Suprapubic skin (tissue), 4 donors: ENCODE results near the gene GOLGA2. TPM values are rescaled to one million over a fixed set of nuclear protein-coding genes. Genes with fewer than 3 reads are reported as not detected.
"Not testable (repeated sequence)": the region's sequence is repeated elsewhere in the genome, so short reads cannot be mapped to it uniquely, and the experiment has no call there.

Experiments
- DNase-seq, 2 donors: peaks; one replicate each; pipeline ENCODE4 v3.0.0-alpha.2; 2019; ENCODE audit warnings: low spot score in 2 of 2
- H3K27ac ChIP-seq: fragments of 200-600 bp; sonication (generic); one replicate; pipeline ENCODE4 v1.5.1; 2019
- H3K27me3 ChIP-seq: fragments of 200-600 bp; sonication (generic); one replicate; pipeline ENCODE4 v1.5.1; 2019
- H3K36me3 ChIP-seq: fragments of 200-600 bp; sonication (generic); one replicate; pipeline ENCODE4 v1.5.1; 2019
- H3K4me1 ChIP-seq: fragments of 200-600 bp; sonication (generic); one replicate; pipeline ENCODE4 v1.5.1; 2019
- H3K4me3 ChIP-seq: fragments of 200-600 bp; sonication (generic); one replicate; pipeline ENCODE4 v1.5.1; 2019; ENCODE audit warnings: mild to moderate bottlenecking
- H3K9me3 ChIP-seq: fragments of 200-600 bp; sonication (generic); one replicate; pipeline ENCODE4 v1.5.1; 2019
- CTCF ChIP-seq, 2 donors: fragments of 200-600 bp in 1 of 2; fragments of 450-650 bp in 1 of 2; sonication (generic) in 1 of 2; IDR thresholded peaks; one replicate each; pipeline ENCODE4 v1.5.1; 2016 to 2019; ENCODE audit warnings: antibody characterized with exemption in 2 of 2, mild to moderate bottlenecking in 1 of 2, moderate library complexity in 1 of 2
- EP300 ChIP-seq: sonication (generic); formaldehyde crosslinking; IDR thresholded peaks from one replicate; pipeline ENCODE4 v1.6.1; 2017; ENCODE audit warnings: antibody characterized with exemption
- POLR2A ChIP-seq, 2 donors: fragments of 450-650 bp; IDR thresholded peaks; one replicate each; pipeline ENCODE4 v1.6.1; 2017; ENCODE audit warnings: antibody characterized with exemption in 2 of 2, mild to moderate bottlenecking in 2 of 2, moderate library complexity in 2 of 2
- POLR2AphosphoS5 ChIP-seq, 3 donors: sonication (generic); formaldehyde crosslinking; IDR thresholded peaks; one replicate each; pipeline ENCODE4 v1.6.1; 2017; ENCODE audit warnings: antibody characterized with exemption in 3 of 3
- WGBS: methylation state at CpG from one replicate; pipeline ENCODE4 v1.1.5; 2018; 5-methylcytosine and 5-hydroxymethylcytosine counted together
- total RNA-seq, 4 donors: library from RNA; depleted of rRNA; stranded (reverse); fragments of >200 nt; gene quantifications; one replicate each; pipeline ENCODE4 v1.1.0, GENCODE V29; 2016

Gene GOLGA2
- total RNA-seq, 4 donors from 2014 or later = 83.5 to 131 (median 99.0) TPM

GRCh38 chr9:128288273-128289004, 12.6 kb upstream of the GOLGA2 start:
- Histone ChIP-seq H3K27me3 (no peaks in the 10 kb centered on the region), H3K4me3 (no peak overlapping the region)
- DNase-seq = no peak

GRCh38 chr9:128286440-128286839, 10.6 kb upstream of the GOLGA2 start:
- Histone ChIP-seq H3K27me3 (no peaks in the 10 kb centered on the region), H3K27ac (no peak overlapping the region), H3K36me3 (peaks cover 42% of the 10 kb centered on the region), H3K4me1 (no peaks in the 10 kb centered on the region), H3K9me3 (no peaks in the 10 kb centered on the region), H3K4me3 (no peak overlapping the region)
- TF ChIP-seq POLR2A (IDR thresholded peaks at IDR 0.05) (no peak), EP300 (no peak), POLR2AphosphoS5 (IDR thresholded peaks at IDR 0.05) (no peak), CTCF (IDR thresholded peaks at IDR 0.05) (no peak)
- DNase-seq = no peak
- WGBS = 69% methylated on average over 6 of the region's 6 CpGs

More at GRCh38 chr9:128288273-128289004, 12.6 kb upstream of the GOLGA2 start:
- H3K36me3 ChIP-seq = peaks cover 42% of the 10 kb centered on the region
- no peaks in the 10 kb centered on the region for H3K9me3 ChIP-seq
- WGBS = 80% methylated on average over 11 of the region's 11 CpGs
- no peaks in the 10 kb centered on the region for H3K4me1 ChIP-seq
- no peak overlapping the region for H3K27ac ChIP-seq
- TF ChIP-seq POLR2A (IDR thresholded peaks at IDR 0.05) (no peak), EP300 (no peak), POLR2AphosphoS5 (IDR thresholded peaks at IDR 0.05) (no peak), CTCF (IDR thresholded peaks at IDR 0.05) (no peak)

GRCh38 chr9:128285033-128285784, 9.4 kb upstream of the GOLGA2 start:
- Histone ChIP-seq H3K4me1 (no peaks in the 10 kb centered on the region), H3K27me3 (no peaks in the 10 kb centered on the region), H3K36me3 (peaks cover 42% of the 10 kb centered on the region), H3K27ac (no peak overlapping the region), H3K4me3 (no peak overlapping the region), H3K9me3 (no peaks in the 10 kb centered on the region)
- no peak for TF ChIP-seq CTCF (IDR thresholded peaks at IDR 0.05)
- TF ChIP-seq POLR2AphosphoS5 (IDR thresholded peaks at IDR 0.05) = no peak
- TF ChIP-seq POLR2A (IDR thresholded peaks at IDR 0.05) = no peak
- TF ChIP-seq EP300 = no peak
- WGBS = 90% methylated on average over 10 of the region's 12 CpGs
- no peak for DNase-seq

- H3K9me3 ChIP-seq = no peaks in the 10 kb centered on the region
- H3K27ac ChIP-seq = no peak overlapping the region
- WGBS = 98% methylated on average over 6 of the region's 6 CpGs
- H3K27me3 ChIP-seq = no peaks in the 10 kb centered on the region
- no peak for DNase-seq
- no peak overlapping the region for H3K4me3 ChIP-seq
- no peak for TF ChIP-seq POLR2A (IDR thresholded peaks at IDR 0.05)
- TF ChIP-seq CTCF (IDR thresholded peaks at IDR 0.05) = no peak
- no peak for TF ChIP-seq EP300
- TF ChIP-seq POLR2AphosphoS5 (IDR thresholded peaks at IDR 0.05) = no peak
- peaks cover 23% of the 10 kb centered on the region for H3K36me3 ChIP-seq
- peaks cover 5% of the 10 kb centered on the region for H3K4me1 ChIP-seq
Observed at GRCh38 chr9:128282500-128282899, 6.7 kb upstream of the GOLGA2 start.

GRCh38 chr9:128280084-128280622, 4.3 kb upstream of the GOLGA2 start:
- TF ChIP-seq EP300 (no peak), CTCF (IDR thresholded peaks at IDR 0.05) (no peak)
- no peaks in the 10 kb centered on the region for H3K27me3 ChIP-seq
- H3K9me3 ChIP-seq = no peaks in the 10 kb centered on the region
- no peak overlapping the region for H3K4me3 ChIP-seq
- no peak for DNase-seq
- H3K27ac ChIP-seq = no peak overlapping the region
- H3K4me1 ChIP-seq = peaks cover 18% of the 10 kb centered on the region
- H3K36me3 ChIP-seq = peaks cover 3% of the 10 kb centered on the region
- 86% methylated on average over 5 of the region's 5 CpGs for WGBS

GRCh38 chr9:128279088-128280073, 3.6 kb upstream of the GOLGA2 start:
- 65% methylated on average over 22 of the region's 22 CpGs for WGBS
- not testable (repeated sequence) for H3K36me3 ChIP-seq, DNase-seq, H3K9me3 ChIP-seq, H3K4me3 ChIP-seq, H3K27me3 ChIP-seq, H3K27ac ChIP-seq
- H3K4me1 ChIP-seq = peaks cover 25% of the 10 kb centered on the region
